Femur (tissue), 1 donor: Measurements from ENCODE around the gene SERPINA12.
"Not testable (repeated sequence)": the region's sequence is repeated elsewhere in the genome, so short reads cannot be mapped to it uniquely, and the experiment has no call there.

ENCODE experiments used
- DNase-seq: peaks from one replicate; pipeline ENCODE4 v3.0.0-alpha.2; 2017

The SERPINA12 gene

DNA sequence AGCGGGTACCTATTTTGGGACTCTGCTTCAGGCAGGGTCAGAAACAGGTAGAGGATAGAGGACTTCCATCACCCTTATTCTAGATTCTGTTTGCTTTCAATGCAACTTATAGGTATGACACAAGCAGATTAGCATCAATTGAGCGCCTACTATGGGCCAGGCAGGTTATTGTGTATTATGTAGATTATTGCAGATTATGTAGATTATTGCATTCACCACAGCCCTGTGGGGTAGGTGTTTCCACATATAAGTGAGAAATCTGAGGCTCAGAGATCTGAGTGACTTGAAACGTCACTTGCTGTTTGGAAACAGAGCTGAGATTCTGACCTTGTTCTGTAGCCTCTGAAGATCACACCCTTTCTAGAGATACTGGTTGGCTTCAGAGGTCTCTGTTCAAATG is 26.2 kb upstream of the SERPINA12 start:
- no peak for DNase-seq

DNA sequence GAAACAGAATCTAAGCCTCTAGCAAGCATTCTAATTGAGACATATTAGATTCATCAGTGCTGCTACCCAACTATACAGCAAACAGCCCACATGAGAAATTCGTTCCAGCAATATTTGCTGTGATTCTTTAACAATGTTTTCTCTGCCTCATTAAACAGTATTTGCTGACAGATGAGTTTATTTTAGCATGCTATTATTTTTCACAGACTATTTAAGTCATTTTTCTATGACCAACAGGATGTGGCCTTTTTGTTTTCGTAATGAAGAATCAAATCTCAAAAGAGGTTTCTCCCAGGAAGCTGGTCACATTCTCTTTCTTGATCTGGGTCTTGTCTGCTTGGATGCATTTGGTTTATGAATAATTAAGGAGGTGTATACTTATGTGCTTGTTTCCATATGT is 23.2 kb upstream of the SERPINA12 start:
- DNase-seq: no peak

DNA sequence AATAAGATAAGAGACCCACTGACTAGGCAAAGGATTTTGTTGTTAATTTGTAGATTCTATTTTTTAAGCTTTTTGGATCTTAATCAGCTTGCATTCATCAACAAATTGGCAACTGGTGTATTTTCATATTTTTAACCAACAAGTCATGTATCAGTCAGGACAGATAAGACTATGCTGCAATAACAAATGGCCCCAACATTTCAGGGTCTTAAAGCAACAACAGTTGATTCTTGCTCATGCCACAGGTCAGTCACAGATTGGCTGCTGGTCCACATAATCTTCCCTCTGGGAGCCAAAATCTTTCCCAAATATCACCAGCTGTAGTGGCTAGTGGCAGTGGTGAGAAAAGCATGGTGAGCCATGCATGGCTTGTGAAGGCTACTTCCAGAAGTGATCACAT is 21.9 kb upstream of the SERPINA12 start:
- no peak for DNase-seq

DNA sequence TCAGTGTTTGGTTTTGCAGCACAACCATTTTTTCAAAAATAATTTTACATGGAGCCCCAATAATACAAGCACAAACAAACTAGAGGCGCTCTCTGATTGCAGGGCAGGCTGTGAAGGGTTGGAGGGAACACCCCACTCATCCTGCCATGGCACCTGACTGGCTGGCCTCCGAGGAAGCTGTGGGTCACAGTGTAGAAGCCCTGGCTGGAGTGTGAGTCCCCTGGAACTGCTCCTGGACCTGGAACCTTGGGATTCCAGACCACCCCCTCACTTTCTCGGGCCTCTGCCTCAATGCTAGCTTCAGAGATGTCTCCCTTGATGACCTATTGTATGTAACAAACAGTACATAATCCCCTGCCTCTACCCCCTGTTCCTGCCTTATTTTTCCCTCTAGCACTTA is 14.8 kb upstream of the SERPINA12 start:
- no peak for DNase-seq

DNA sequence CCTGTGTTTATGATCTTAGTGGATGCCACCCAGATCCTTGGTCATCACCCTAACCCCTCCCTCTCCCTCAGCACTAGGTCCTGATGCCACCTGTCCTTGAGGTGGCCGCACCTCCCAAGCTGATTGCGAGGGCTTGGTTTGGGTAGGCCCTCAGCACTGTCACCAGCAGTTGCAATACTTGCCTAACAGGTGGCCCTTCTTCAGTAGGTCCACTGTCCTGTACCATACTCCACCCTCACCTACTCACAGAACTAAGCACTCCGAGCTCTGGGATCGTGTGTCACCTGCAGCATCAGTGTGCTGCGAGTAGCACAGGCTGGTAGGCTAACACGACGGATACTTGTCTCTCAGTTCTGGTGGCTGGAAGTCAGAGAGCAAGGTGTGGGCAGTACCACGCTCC is 14.0 kb upstream of the SERPINA12 start:
- DNase-seq: no peak

DNA sequence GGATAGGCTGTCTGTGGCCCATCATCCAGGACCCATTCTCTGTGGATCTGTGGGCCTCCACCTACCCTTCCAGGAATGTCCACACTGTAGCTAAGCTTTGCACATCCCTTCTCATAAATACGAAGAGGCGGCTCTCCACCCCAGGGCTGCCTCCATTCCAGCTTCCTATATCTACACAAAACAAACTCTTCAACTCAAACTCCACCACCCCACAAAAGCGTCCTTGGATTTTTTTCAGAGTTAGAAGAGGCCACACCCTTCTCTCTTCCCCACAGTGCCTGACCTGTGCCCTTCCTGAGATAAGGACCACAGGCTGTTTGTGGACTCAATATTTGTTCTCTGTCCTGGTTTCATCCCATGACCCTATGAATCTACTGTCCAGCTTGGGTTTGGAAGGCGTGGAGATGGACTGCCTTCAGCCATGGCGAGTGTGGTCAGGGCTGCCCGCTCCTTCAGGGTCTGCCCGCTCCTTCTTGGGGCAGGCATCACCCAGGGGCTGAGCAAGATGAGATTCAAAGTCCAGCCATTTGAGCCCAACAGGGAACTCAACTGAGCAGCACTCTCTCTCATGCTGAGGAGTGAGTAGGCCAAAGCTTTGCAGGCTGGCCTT is 13.0 kb upstream of the SERPINA12 start:
- DNase-seq: no peak

DNA sequence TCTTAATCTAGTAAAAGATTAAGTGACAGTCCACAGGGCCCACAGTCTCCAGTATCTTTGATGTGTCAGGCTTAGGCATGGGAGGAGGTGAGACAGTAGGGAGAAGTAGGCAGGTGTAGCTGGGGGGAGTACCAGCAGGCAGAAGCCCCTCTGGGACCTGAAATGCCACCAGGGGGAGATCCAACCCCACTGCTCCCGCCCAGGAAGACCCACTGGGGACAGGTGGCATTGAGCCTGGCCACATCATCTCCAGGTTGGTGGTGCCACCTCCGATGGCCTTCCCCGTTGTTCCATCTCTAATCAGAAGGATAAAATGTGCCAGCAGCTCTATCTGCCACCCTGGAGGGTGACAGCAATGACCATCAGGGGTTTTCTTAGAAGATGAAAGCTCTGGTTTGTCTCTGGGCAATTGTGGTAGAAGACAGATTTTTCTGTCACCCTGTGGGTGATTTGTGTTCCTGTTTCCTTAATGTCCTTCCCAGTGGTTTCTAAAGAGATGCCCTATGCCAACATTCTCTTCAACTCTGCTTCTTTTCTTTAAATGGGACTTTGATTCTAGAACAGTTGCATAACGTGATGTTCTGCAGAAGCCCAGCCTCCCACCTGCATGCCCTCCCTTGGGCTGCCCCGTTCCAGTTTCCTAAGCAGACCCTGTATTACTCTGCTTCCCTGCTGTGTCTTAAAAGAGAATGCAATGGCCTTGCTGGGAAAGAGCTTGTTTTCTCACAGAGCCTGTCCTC is 12.3 kb upstream of the SERPINA12 start:
- no peak for DNase-seq

DNA sequence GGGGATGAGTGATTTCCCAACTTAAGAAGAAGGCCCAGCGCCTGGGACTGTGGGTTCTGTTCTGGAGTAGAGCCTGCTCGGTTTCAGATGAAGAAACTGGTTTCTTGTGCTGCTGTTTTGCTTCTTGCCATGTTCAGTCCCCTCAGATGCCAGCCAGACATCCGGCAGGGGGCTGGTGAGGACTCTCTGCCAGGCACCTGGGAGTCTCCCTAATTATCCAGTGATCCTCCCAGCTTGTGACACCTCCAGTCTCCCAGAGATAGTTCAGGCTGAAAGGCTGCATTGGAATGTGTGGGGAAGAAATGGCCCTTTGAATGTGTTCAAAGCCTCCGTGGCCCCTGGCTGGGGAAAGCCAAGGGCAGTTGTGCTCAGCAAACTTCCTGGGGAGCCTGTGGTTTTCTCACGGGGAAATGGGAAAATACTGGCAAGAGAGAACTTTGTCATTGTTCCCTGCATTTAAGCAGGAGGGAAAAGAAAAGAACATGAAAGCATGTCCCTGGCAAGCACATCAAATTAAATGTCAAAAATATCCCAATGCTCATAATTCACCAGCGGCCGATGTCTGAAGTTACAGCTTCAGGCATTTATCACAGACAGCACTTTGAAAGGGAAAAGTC is 8.5 kb upstream of the SERPINA12 start:
- no peak for DNase-seq

DNA sequence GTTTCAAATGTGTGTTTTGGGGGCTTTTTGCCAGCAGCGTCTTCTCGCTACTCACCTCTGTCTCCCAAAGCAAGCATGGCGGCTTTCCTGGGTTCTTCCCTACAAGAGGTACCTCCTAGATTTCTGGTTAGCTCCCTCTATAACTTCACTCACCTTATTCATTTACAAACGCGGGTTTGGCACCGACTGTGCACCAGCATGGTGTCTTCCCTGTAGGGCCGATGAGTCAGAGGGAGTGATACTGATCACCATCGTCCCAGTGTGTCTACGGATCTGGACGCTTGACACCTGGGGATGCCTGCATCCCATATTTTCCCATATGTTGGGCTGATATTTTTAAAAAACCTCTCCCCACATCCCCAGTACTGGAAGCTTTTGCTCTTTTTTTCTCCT is 8.0 kb upstream of the SERPINA12 start:
- no peak for DNase-seq

DNA sequence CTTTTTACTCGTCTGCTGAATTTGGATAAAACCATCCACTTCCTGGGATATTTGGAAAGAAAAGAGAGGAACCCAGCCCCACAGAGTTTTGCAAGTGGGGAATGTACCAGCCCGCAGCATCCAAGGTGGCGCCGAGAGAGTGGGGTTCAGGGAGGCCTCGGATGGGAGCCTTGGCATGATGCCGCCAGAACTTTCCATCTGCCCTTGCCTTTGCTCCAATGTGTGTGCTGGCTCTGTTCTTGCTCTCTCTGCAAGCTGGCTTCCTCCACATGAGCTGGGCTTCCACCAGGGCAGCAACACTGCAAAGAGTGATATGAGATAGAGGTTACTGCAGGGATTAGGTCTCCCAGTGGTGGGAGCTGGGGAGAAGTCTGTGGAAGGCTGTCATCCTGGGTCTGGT is 6.6 kb upstream of the SERPINA12 start:
- DNase-seq: no peak

DNA sequence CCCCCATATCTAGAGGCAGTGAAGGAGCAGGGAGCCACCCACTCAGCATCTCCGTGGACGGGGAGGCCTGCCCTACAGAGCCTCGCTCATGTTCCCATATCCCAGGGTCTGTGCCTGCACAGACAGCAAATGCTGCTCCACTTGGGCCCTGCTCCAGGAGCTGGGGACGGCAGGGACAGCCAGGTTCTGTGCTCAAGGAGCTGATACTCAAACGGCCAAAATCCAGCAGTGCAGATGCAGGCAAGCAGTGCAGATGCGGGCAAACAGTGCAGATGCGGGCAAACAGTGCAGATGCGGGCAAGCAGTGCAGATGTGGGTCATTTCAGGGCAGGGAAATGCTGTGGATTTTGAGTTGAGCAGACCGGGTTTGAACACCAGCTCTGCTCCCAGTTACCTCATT is 6.2 kb upstream of the SERPINA12 start:
- no peak for DNase-seq

DNA sequence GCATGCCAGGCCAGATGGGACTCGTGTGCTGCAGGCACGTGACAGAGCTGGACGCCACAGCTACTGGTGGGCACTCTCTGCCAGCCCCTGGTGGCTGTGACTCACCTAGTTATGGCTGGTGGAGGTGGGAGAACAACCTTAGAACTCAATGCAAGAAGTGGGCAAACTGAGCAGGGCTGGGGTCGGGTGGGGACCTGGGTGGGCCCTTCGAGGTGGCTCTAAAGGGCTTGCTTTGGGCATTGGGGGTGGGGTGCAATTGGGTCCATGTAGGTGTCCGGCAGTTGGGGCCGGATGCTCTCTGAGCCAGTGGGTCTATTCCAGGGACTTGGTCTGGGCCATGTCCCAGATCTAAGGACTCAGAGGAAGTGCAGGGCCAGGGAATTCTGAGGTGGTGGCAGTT is 5.1 kb upstream of the SERPINA12 start:
- no peak for DNase-seq

DNA sequence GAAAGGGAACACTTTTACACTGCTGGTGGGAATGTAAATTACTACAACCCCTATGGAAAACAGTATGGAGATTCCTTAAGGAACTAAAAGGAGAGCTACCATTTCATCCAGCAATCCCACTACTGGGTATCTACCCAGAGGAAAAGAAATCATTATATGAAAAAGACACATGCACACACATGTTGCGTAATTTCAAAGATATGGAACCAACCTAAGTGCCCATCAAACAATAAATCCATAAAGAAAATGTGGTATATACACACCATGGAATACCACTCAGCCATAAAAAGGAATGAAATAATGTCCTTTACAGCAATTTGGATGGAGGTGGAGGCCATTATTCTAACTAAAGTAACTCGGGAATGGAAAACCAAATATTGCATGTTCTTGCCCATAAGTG is 1.2 kb upstream of the SERPINA12 start:
- DNase-seq: not testable (repeated sequence)

DNA sequence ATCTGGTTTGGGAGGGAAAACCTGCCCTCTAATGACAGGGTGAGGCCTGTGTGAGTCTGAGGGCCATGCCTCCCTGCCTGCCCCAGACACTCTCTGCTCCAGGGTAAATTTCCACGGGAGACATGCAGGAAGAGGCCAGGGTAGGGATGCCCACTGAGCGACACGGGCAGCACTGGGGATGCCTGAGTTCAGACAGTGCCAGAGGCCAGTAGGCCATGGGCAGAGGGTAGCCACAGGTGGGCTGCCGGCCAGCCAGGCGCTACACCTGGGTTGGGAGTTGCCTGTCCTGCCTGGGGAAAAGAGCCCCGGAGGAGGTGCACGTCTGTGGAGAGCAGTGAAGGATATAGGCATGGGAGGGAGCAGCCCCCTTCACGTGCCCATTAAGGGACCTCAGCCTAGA is 3.6 kb downstream of the SERPINA12 start:
- no peak for DNase-seq

DNA sequence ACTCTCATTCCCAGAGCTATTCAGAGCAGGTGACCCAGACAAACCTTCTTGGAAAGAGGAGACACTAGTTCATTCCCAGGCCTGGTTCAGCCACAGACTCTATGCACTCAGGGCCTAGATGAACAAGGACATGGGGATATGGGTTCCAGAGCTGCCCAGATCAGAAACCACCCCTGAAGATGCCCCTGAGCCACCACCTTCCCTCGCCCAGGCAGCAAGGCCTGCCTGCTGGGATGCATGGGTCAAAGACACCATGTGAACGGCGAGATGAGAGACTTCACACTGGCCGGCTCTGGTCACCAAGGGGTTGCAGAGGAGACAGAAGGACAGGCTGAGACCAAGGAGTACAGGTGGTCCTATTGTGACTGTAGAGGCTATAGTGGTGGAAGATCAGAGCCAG is 4.1 kb downstream of the SERPINA12 start:
- DNase-seq: no peak

DNA sequence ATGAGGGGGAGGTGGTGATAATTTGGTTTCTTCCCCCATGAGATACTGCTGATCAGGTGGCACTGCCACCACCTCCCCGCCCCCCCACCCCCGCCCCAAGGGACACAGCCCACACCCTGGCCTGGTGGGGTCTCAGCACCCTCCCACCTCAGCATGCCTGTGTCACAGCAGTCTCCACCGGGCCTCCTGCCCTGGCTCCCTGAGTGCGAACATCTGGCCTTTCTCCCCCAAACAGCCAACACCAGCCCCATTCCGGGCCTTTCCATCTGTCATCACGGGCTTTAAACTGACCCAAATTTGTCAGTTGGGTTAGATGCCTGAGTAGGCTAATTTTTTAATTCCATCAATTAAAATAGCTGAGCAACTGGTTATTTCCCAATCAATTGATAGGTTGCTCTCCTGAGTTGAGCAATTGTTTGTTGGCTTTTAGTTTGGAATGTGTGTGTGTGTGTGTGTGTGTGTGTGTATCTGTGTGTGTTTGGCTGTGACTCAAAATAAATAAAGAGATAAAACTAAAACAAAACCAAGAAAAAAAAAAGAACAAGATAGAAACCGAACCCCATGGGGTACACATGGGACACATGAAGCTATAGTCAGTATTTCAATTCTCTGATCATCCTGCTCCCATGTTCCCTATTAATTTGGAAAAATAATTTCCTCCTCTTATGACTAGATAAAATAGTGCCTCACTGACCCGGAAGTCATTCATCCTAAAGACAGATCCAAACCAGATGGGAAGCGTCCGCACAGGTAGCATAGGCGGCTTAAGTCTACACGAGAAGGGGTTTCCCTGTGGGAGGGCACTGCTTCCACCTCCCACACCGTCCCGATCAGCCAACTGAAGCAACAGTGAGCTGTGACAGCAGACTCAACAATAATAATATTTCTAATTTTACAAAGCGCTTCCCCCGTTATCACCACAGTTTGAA is 7.4 kb downstream of the SERPINA12 start:
- DNase-seq: no peak

DNA sequence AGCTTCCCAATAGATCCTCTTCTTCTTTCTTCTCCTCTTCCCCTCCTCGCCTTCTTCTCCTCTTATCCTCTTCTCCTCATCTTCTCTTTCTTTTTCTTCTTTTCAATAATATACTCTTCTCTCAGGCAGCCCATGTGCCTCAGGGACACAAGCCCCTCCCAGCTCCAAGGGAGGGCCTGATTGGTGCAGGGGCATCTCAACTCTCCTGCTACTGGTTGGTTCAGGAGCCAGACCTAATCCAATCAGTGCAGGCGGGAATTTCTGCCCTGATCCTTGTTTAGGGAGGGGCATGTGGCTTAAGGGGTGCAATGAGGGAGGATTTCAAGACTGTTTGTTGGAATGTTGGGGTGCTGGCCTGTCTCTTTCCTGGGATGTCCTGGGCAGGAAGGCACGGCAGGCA is 9.0 kb downstream of the SERPINA12 start:
- no peak for DNase-seq

DNA sequence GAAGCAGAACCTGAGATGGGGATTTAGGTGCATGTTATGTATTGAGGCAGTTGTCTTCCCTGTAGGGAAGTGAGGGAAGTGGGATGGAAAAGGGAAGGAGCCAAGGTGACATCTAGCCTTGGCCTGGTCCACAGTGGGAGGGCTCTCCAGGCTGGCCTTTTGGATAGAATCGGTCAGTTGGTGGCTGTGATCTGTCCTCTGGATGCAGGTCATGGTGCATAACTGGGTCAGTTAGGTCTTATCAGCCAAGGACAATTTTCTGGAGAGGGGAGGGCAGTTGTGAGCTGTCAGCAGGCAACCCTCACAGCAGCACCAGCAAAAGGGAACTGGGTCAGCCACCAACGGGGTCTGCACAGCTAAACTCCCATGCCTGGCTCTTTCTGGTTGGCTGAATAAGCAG is 9.6 kb downstream of the SERPINA12 start:
- DNase-seq: no peak

DNA sequence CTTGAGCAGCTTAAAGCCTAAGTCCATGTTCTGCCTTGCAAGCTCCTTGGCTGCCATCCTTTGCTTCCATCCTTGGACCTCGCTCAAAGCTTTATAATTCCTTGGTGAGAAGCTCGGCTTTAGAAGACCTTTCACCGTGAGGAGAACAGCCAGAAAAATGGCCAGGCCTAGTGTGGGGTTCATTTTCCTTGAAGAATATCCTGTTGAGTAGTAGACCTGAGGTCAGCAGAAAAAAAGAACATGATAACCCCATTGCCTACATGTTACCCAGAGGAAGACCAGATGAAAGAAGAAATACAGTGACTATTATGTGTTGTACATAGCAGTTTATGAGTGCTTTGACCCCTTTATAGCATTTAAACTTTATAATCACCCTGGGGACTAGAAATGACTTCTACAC is 11.1 kb downstream of the SERPINA12 start:
- no peak for DNase-seq

DNA sequence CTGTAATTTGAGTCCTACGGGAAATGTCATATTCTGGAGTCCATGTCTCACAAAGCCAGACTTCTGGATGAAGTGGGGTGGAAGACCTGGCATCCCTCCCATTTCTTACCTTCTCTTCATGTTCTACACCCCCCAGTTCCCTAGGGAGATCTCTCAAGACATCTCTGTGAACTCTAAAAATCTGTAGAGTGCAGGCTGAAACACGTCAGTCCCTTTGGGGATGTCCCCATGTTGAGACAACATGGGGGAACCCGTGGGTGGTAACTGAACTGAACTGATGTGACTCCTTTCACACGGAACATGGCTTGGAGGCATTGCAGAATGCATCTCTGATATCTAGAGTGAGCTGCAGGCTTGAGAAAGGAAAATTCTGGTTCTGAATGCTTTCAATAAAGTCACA is 15.2 kb downstream of the SERPINA12 start:
- no peak for DNase-seq

DNA sequence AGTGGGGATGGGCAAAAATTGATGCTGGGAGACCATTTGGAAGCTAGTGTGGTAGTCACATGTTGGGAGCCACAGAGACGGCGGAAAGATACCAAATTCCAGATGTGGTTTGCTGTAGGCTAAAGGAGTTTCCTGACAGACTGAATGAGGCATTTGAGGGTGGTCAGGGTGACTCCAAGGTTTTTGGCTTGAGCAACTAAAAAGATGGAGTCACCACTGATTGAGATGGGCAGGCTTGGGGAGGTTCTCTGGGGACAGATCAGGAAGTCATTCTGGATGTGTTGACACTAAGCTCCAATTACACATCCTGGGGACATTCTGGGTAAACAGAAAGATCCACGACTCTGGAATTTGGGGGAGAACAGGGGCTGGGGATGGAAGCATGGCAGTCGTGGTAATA is 17.8 kb downstream of the SERPINA12 start:
- no peak for DNase-seq

DNA sequence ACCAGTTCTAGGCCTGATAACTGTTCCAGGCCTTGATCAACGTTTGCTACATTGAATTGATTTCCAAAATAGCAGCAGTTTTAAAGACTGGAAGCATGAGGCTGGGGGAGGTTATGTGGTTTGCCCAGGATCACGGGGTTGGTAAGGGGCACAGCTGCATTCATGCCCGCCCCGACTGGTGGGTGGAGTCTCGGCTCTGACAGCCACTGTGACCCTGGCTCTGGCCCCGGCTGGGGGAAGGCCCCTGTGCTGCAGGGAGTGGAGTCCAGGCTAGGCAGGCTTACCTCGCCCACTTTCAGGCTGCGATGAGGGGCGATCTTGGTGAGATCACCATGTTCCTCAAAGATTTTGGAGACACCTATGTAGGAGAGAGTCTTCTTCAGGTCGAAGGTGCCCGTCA is 19.9 kb downstream of the SERPINA12 start:
- DNase-seq: no peak

DNA sequence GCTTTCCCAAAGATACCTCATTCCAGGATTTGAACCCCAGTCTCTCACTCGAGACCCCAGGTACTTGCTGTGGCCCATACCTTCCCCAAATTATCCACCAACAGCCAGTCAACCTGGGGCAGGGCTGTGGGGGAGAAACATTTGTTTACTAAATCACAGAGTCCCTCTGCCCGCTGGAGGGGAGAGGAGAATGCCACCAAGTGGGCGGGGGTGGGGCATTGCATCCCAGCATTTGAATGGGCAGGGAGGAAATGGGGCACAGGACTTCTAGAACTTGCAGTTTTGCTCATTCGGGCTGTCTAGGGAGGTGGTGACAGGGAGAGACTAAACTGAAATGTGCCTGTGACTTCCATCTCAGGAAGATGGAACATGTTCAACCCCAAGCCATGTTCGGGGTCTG is 22.4 kb downstream of the SERPINA12 start:
- DNase-seq: no peak
